ENCODE data around the gene SLC10A6. TPM values are rescaled to one million over a fixed set of nuclear protein-coding genes. Genes with fewer than 3 reads are reported as not detected.

The SLC10A6 gene
- total RNA-seq, 1 donor from 2014 or later: 0.69 TPM

DNA sequence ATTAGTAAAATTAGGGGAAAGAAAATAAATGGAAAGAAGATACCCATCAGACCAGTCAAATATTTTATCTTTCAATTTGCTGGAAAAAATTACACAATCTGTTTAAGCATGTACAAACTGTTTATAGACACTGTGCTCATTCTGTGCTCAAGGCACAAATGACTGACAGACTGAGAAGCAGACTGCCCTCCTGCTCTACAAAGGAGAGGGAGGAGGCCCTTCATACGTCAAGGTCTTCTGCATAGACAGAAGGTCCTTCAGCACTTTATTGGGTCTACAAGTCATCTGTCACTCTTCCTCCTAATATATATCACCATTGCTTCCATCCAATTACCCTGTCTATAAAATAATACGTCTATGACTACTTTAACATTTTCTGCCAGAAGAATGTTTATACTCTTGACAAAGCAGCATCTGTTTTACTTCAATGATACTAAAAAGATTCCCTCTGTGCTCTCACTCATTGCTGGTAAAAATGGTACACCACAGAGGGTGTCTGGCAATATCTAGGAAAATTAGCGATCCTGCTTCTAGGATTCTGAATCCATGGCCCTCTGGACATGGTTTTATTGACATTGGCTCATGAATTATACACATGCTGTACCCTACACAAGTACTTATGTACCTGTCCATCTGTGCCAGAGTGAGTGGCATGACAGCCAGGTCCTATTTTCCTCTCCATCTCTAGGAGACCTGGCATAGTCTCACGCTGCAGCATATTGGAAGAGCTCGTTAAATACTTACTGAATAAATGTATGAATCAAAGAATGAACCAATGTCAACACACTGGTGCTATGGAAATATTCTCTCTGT, 11.3 kb downstream of the SLC10A6 start:
- TF ChIP-seq, protein P1, sequence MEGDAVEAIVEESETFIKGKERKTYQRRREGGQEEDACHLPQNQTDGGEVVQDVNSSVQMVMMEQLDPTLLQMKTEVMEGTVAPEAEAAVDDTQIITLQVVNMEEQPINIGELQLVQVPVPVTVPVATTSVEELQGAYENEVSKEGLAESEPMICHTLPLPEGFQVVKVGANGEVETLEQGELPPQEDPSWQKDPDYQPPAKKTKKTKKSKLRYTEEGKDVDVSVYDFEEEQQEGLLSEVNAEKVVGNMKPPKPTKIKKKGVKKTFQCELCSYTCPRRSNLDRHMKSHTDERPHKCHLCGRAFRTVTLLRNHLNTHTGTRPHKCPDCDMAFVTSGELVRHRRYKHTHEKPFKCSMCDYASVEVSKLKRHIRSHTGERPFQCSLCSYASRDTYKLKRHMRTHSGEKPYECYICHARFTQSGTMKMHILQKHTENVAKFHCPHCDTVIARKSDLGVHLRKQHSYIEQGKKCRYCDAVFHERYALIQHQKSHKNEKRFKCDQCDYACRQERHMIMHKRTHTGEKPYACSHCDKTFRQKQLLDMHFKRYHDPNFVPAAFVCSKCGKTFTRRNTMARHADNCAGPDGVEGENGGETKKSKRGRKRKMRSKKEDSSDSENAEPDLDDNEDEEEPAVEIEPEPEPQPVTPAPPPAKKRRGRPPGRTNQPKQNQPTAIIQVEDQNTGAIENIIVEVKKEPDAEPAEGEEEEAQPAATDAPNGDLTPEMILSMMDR (IDR thresholded peaks at IDR 0.05; ENCODE audit: borderline replicate concordance): no peak
- H3K9me3 ChIP-seq (replicated peaks): no peaks in the 10 kb centered on the region
- no peak overlapping the region for H3K4me3 ChIP-seq
- no peaks in the 10 kb centered on the region for H3K4me1 ChIP-seq
- no peak overlapping the region for H3K27ac ChIP-seq (replicated peaks)
- intact Hi-C loops (cut with micrococcal nuclease): no loop called here
- no peaks in the 10 kb centered on the region for H3K27me3 ChIP-seq (ENCODE audit: low read depth)
- H3K36me3 ChIP-seq: no peaks in the 10 kb centered on the region
- DNase-seq: no peak

DNA sequence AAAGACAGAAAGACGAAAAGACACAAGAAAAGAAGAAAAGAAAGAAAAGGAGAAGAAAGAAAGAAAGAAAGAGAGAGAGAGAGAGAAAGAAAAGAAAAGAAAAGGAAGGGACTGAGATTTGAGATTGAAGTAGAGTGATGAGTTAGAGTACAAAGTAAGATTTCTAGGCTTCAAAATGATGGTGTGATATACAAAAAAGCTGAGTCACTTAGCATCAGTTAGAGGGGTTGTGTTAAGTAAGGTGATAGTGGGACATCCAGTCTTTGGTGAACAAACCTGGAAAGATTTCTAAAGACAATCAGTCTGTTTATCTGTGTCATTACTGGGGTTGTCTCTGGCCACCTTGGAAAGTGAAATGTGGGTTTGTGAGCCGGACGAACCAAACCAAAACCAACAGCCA, 13.5 kb downstream of the SLC10A6 start:
- Histone ChIP-seq H3K4me1 (no peaks in the 10 kb centered on the region), H3K36me3 (peaks cover 12% of the 10 kb centered on the region), H3K4me3 (no peak overlapping the region), H3K27me3 (ENCODE audit: low read depth) (no peaks in the 10 kb centered on the region), H3K27ac (replicated peaks) (no peak overlapping the region), H3K9me3 (replicated peaks) (no peaks in the 10 kb centered on the region)
- intact Hi-C loops (cut with micrococcal nuclease): no loop called here
- TF ChIP-seq, protein P1 (IDR thresholded peaks at IDR 0.05; ENCODE audit: borderline replicate concordance): no peak
- DNase-seq: no peak

DNA sequence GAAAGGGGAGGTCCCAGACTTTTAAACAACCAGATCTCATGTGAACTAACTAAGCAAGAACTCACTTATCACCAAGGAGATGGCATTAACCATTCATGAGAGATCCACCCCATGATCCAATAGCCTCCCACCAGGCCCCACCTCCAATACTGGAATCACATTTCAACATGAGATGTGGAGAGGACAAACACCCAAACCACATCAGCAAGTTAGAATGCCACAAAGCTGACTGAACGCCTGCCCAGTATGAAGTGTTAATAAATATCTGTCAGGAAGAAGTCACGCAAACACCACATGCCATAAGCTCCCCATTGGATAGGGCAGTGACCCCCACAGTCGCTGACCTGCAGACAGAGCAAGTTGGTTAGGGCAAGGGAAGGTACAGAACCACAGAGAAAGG, 14.3 kb downstream of the SLC10A6 start:
- TF ChIP-seq, protein P1 (IDR thresholded peaks at IDR 0.05; ENCODE audit: borderline replicate concordance): no peak
- Histone ChIP-seq H3K36me3 (peaks cover 18% of the 10 kb centered on the region), H3K27ac (replicated peaks) (no peak overlapping the region), H3K9me3 (replicated peaks) (peaks cover 3% of the 10 kb centered on the region), H3K4me3 (no peak overlapping the region), H3K4me1 (no peaks in the 10 kb centered on the region), H3K27me3 (ENCODE audit: low read depth) (no peaks in the 10 kb centered on the region)
- DNase-seq: no peak
- intact Hi-C loops (cut with micrococcal nuclease): no loop called here

DNA sequence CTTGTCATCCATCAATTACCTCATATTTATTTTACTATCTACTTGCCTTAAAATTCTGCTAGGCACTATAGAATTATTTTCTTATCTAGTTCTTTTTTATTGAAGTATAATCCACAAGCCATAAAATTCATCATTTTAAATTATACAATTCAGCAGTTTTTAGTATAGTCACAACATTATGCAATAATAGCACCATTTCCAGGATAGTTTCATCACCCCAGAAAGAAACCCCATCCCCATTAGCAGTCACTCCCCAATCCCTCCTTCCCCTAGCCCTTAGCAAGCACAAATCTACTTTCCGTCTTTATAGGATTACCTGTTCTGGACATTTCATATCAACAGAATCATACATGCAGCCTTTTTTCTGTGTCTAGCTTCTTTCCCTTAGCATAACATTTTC, 15.6 kb downstream of the SLC10A6 start:
- Histone ChIP-seq H3K27ac (replicated peaks) (no peak overlapping the region), H3K4me1 (no peaks in the 10 kb centered on the region), H3K9me3 (replicated peaks) (peaks cover 7% of the 10 kb centered on the region), H3K36me3 (peaks cover 21% of the 10 kb centered on the region), H3K4me3 (no peak overlapping the region), H3K27me3 (ENCODE audit: low read depth) (no peaks in the 10 kb centered on the region)
- intact Hi-C loops (cut with micrococcal nuclease): no loop called here
- TF ChIP-seq, protein P1 (IDR thresholded peaks at IDR 0.05; ENCODE audit: borderline replicate concordance): no peak
- DNase-seq: no peak

DNA sequence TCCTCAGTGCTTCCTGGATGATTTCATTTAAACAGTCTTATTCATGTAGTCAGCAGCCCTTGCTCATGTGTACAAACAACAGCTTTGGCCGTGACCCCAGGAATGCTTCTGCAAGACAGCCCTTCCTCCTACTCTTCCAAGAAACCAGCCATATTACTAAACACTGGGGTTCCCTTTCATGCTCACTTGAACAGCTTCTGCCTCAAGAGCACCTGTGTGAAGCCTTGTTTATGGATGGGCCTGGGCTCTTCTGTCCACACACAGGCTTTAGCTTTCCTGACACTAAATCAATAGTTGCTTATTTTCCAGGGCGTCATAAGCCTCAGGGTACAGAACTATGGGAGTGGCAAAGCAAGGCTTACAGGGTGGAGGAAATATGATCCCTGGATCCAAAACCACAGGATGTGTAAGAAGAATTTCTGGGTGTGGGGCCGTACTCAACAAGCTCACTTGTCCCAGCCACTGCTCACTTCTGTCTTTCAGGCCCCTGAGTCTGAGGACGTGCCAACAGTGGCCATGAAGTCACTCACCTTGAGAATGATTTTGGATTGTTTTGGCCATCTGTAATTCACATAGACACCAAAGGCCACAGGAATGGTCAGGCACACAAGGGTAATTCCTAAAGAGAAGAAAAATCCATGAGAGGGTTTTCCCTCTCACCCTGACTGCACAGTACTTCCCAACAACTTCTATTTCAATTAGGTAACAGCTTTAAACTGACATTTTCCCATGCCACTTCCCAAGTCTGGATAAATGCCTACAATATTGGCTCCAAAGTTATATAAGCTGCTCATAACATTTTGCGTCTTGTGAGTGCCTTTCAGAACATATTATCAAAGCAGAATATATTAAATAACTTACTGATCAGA, 17.7 kb downstream of the SLC10A6 start:
- H3K4me1 ChIP-seq: no peaks in the 10 kb centered on the region
- DNase-seq: no peak
- H3K27me3 ChIP-seq (ENCODE audit: low read depth): no peaks in the 10 kb centered on the region

More for the DNA sequence above, 17.7 kb downstream of the SLC10A6 start:
- Histone ChIP-seq H3K27ac (replicated peaks) (no peak overlapping the region), H3K36me3 (peaks cover 30% of the 10 kb centered on the region), H3K4me3 (no peak overlapping the region), H3K9me3 (replicated peaks) (peaks cover 7% of the 10 kb centered on the region)
- intact Hi-C loops (cut with micrococcal nuclease): no loop called here
- TF ChIP-seq, protein P1 (IDR thresholded peaks at IDR 0.05; ENCODE audit: borderline replicate concordance): no peak
